HEK293T (cell line): ENCODE measurements around the gene PLA2G4B.

ENCODE experiments used
- CTCF ChIA-PET: fragments of 350-600 bp; formaldehyde crosslinking; extraction: SDS; loops from one replicate; lab custom pipeline; 2021; ENCODE audit warnings: antibody characterized with exemption, inconsistent platforms; lab: Yijun Ruan, JAX
- POLR2A ChIA-PET: fragments of 350-600 bp; formaldehyde crosslinking; extraction: SDS; loops from one replicate; lab custom pipeline; 2020; ENCODE audit warnings: antibody characterized with exemption, inconsistent platforms; lab: Yijun Ruan, JAX
- DNase-seq: peaks from one replicate; pipeline ENCODE4 v3.0.0; 2012; ENCODE audit warnings: mixed read lengths; ENCODE audit errors: extremely low spot score
- ARNT ChIP-seq: fragments of 450-650 bp; IDR thresholded peaks from 2 replicates; pipeline ENCODE4 v1.6.1; 2017; ENCODE audit warnings: mild to moderate bottlenecking
- BHLHE40 ChIP-seq: fragments of 450-650 bp; IDR thresholded peaks from 2 replicates; pipeline ENCODE4 v1.6.1; 2016; ENCODE audit warnings: mild to moderate bottlenecking, moderate library complexity, borderline replicate concordance
- CTBP1 ChIP-seq: fragments of 450-650 bp; IDR thresholded peaks from 2 replicates; pipeline ENCODE4 v1.6.1; 2016; ENCODE audit warnings: borderline replicate concordance
- ELF4 ChIP-seq: fragments of 450-650 bp; IDR thresholded peaks from 2 replicates; pipeline ENCODE4 v1.6.1; 2017; ENCODE audit warnings: antibody characterized with exemption
- FOXA1 ChIP-seq: fragments of 450-650 bp; IDR thresholded peaks from 2 replicates; pipeline ENCODE4 v1.6.1; 2016; ENCODE audit warnings: mild to moderate bottlenecking
- FOXK2 ChIP-seq: fragments of 450-650 bp; IDR thresholded peaks from 2 replicates; pipeline ENCODE4 v1.6.1; 2016; ENCODE audit warnings: mild to moderate bottlenecking
- FOXM1 ChIP-seq: fragments of 450-650 bp; IDR thresholded peaks from 2 replicates; pipeline ENCODE4 v1.6.1; 2017; ENCODE audit warnings: mild to moderate bottlenecking, borderline replicate concordance
- HDGF ChIP-seq: fragments of 450-650 bp; IDR thresholded peaks from 2 replicates; pipeline ENCODE4 v1.6.1; 2017; ENCODE audit warnings: antibody characterized with exemption, borderline replicate concordance
- L3MBTL2 ChIP-seq: fragments of 450-650 bp; conservative IDR thresholded peaks from 2 replicates; pipeline ENCODE4 v1.6.1; 2016; ENCODE audit warnings: mild to moderate bottlenecking
- LEF1 ChIP-seq: fragments of 450-650 bp; IDR thresholded peaks from 2 replicates; pipeline ENCODE4 v1.6.1; 2017; ENCODE audit warnings: mild to moderate bottlenecking, borderline replicate concordance
- NFRKB ChIP-seq: fragments of 450-650 bp; IDR thresholded peaks from 2 replicates; pipeline ENCODE4 v1.6.1; 2016; ENCODE audit warnings: mild to moderate bottlenecking, moderate library complexity
- SP1 ChIP-seq: fragments of 450-650 bp; IDR thresholded peaks from 2 replicates; pipeline ENCODE4 v1.6.1; 2017
- SUZ12 ChIP-seq: fragments of 450-650 bp; IDR thresholded peaks from 2 replicates; pipeline ENCODE4 v1.6.1; 2016; ENCODE audit warnings: mild to moderate bottlenecking
- TARDBP ChIP-seq: fragments of 450-650 bp; IDR thresholded peaks from 2 replicates; pipeline ENCODE4 v1.6.1; 2016
- ZNF384 ChIP-seq: fragments of 450-650 bp; IDR thresholded peaks from 2 replicates; pipeline ENCODE4 v1.6.1; 2016
- TF ChIP-seq, protein P1 (sequence below): fragments of 450-650 bp; IDR thresholded peaks from 2 replicates; pipeline ENCODE4 v1.6.1; 2016

PLA2G4B gene

GRCh38 chr15:41822471-41822870, 16.2 kb upstream of the PLA2G4B start:
- TF ChIP-seq ARNT (no peak), SUZ12 (no peak), CTBP1 (no peak), FOXM1 (no peak), HDGF (no peak), SP1 (no peak), NFRKB (no peak)
- TF ChIP-seq, protein P1, sequence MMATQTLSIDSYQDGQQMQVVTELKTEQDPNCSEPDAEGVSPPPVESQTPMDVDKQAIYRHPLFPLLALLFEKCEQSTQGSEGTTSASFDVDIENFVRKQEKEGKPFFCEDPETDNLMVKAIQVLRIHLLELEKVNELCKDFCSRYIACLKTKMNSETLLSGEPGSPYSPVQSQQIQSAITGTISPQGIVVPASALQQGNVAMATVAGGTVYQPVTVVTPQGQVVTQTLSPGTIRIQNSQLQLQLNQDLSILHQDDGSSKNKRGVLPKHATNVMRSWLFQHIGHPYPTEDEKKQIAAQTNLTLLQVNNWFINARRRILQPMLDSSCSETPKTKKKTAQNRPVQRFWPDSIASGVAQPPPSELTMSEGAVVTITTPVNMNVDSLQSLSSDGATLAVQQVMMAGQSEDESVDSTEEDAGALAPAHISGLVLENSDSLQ = no peak
- CTCF ChIA-PET = no interaction called here
- POLR2A ChIA-PET = no interaction called here
- no peak for DNase-seq

GRCh38 chr15:41822957-41823356, 15.7 kb upstream of the PLA2G4B start:
- CTCF ChIA-PET = no interaction called here
- DNase-seq = no peak
- POLR2A ChIA-PET = no interaction called here
- TF ChIP-seq FOXK2 (no peak), CTBP1 (no peak), ZNF384 (no peak)

GRCh38 chr15:41823502-41823901, 15.1 kb upstream of the PLA2G4B start:
- ChIA-PET POLR2A (interaction anchor here (1.3 kb wide), 1 partner anchor 46 kb away, joined by 3 read pairs; no protein-coding TSS in a partner anchor), CTCF (no interaction called here)
- no peak for TF ChIP-seq SUZ12
- no peak for TF ChIP-seq FOXK2
- no peak for TF ChIP-seq TARDBP
- TF ChIP-seq FOXA1 = no peak
- no peak for TF ChIP-seq NFRKB
- no peak for TF ChIP-seq ELF4
- no peak for TF ChIP-seq L3MBTL2

GRCh38 chr15:41824062-41824745, 14.4 kb upstream of the PLA2G4B start:
- ChIA-PET CTCF (no interaction called here), POLR2A (interaction anchor here (1.3 kb wide), 1 partner anchor 47 kb away, joined by 3 read pairs; no protein-coding TSS in a partner anchor)
- TF ChIP-seq ARNT = no peak
- TF ChIP-seq LEF1 = no peak
- TF ChIP-seq TARDBP = no peak
- TF ChIP-seq NFRKB = no peak
- TF ChIP-seq FOXA1 = no peak
- no peak for TF ChIP-seq ELF4
- no peak for TF ChIP-seq CTBP1
- no peak for TF ChIP-seq SP1
- TF ChIP-seq, protein P1 = no peak
- no peak for TF ChIP-seq FOXK2
- no peak for TF ChIP-seq ZNF384
- no peak for TF ChIP-seq BHLHE40
- TF ChIP-seq L3MBTL2 = no peak
- no peak for TF ChIP-seq HDGF
- no peak for TF ChIP-seq SUZ12
- TF ChIP-seq FOXM1 = no peak
- no peak for DNase-seq

More at GRCh38 chr15:41823502-41823901, 15.1 kb upstream of the PLA2G4B start:
- DNase-seq = no peak

DNA sequence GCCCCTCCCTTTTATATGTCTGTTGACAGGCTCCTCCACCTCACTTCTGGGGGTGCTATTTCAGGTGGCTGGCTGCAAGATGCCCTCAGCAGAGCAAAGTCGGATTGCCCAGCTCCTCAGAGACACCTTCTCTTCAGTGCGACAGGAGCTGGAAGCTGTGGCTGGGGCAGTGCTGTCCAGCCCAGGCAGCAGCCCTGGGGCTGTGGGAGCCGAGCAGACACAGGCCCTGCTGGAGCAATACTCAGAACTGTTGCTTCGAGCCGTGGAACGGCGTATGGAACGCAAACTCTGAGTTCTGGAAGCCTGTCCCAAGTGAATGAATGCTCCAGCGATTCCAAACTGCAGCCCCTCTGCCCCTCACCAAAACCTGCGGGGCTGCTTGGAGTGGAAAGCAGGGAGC, 13.5 kb upstream of the PLA2G4B start:
- POLR2A ChIA-PET = no interaction called here
- TF ChIP-seq CTBP1 (no peak), L3MBTL2 (no peak), ZNF384 (no peak), LEF1 (no peak), SUZ12 (no peak), ELF4 (no peak), HDGF (no peak)
- TF ChIP-seq, protein P1 = no peak
- CTCF ChIA-PET = no interaction called here
- DNase-seq = no peak

GRCh38 chr15:41825572-41826535, 12.8 kb upstream of the PLA2G4B start:
- POLR2A ChIA-PET = no interaction called here
- TF ChIP-seq L3MBTL2 (no peak), LEF1 (no peak), CTBP1 (no peak), SUZ12 (no peak), BHLHE40 (no peak), ELF4 (no peak), ARNT (no peak), NFRKB (no peak), FOXM1 (no peak), FOXA1 (no peak)
- TF ChIP-seq, protein P1 = no peak
- CTCF ChIA-PET = interaction anchor here (0.7 kb wide), 1 partner anchor 313 kb away, joined by 3 read pairs; no protein-coding TSS in a partner anchor
- no peak for DNase-seq
